ENCODE measurements around the gene MRPL14.

DNA sequence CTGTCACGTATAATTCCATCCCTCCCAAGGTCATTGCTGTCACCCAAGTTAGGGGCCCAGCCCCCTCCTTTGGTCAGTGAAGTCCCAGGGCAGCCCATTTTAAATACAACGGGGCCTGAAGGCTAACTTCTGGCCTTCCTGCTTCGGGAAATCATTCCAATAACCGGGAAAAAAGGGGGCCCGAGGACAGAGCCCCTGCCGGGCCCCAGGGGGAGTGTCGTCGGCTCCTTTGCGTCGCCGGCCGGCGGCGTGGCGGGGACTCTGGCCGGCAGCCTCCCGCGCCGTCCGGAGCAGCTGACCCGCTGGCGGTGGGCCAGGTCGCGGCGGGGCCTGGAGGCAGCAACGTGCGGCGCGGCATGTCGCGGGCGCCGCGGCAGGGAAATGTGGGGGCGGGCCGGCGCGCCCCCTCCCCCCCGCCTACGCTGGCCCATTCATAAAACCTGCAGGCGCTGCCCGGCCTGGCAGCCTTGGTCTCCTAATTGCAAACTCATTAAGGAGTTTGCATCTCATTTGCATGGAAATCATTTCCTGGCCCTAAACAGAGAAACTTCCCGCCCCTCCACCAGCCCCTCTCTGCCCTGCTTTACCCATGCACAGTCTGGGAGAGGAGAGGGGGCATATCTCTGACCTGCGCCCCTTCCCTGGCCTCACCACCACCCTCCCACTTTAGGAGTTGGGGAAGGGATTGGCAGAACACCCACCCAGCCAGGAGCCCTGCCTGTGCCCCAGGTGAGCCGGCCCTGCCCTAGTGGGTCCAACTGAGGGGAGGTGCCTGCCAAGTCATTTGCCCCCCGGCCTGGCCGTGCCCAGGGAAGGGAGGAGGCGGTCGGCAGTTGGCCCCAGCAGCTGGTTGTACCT is 50.7 kb downstream of the MRPL14 start:
- no peak for TF ChIP-seq CTCF (optimal IDR thresholded peaks at IDR 0.05 in 1 of 3, IDR thresholded peaks at IDR 0.05 in 1 of 3, conservative IDR thresholded peaks at IDR 0.05 in 1 of 3; ENCODE audit: extremely low read depth in 1 of 3, insufficient read depth in 2 of 3, low read length in 3 of 3)
- TF ChIP-seq EZH2 (IDR thresholded peaks at IDR 0.05; ENCODE audit: low read length) = no peak
